Vagina (tissue), 2 donors: ENCODE measurements around the gene SCN4A.

Source experiments
- POLR2A ChIP-seq, 2 donors: fragments of 450-650 bp; IDR thresholded peaks; one replicate each; pipeline ENCODE4 v1.6.1; 2017; ENCODE audit warnings: antibody characterized with exemption in 2 of 2, mild to moderate bottlenecking in 2 of 2, moderate library complexity in 2 of 2
- TF ChIP-seq, protein P1 (sequence below), 3 experiments: fragments of 450-650 bp in 2 of 3; fragments of 200-600 bp in 1 of 3; sonication (generic) in 1 of 3; IDR thresholded peaks; one replicate each; pipeline ENCODE4 v1.5.1; 2017 to 2019; ENCODE audit warnings: antibody characterized with exemption in 3 of 3, mild to moderate bottlenecking in 2 of 3, moderate library complexity in 2 of 3

DNA sequence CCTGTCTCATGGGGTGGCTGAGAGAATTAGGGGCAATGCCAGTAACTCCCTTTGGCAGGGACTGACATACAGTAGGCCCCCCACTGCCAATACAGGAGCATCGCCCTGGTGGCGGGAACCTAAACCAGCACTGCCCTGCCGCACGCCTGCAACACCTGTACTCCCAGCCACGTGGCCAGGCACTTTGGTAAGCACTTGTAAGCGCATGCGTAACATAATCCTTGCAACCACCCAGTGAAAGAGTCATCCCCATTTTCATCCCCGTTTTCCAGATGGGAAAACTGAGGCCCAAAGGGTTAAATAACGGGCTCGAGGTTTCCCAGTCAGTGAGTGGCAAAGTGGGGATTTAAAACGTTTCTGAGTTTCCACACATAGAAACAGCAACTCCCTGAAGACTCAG lies 17.5 kb downstream of the SCN4A start:
- TF ChIP-seq, protein P1, sequence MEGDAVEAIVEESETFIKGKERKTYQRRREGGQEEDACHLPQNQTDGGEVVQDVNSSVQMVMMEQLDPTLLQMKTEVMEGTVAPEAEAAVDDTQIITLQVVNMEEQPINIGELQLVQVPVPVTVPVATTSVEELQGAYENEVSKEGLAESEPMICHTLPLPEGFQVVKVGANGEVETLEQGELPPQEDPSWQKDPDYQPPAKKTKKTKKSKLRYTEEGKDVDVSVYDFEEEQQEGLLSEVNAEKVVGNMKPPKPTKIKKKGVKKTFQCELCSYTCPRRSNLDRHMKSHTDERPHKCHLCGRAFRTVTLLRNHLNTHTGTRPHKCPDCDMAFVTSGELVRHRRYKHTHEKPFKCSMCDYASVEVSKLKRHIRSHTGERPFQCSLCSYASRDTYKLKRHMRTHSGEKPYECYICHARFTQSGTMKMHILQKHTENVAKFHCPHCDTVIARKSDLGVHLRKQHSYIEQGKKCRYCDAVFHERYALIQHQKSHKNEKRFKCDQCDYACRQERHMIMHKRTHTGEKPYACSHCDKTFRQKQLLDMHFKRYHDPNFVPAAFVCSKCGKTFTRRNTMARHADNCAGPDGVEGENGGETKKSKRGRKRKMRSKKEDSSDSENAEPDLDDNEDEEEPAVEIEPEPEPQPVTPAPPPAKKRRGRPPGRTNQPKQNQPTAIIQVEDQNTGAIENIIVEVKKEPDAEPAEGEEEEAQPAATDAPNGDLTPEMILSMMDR (IDR thresholded peaks at IDR 0.05), result no peak
- TF ChIP-seq POLR2A (IDR thresholded peaks at IDR 0.05), result no peak
